ENCODE results near the gene LYPD3.

The LYPD3 gene

GRCh38 chr19:43433689-43434088, 31.7 kb downstream of the LYPD3 start:
- TF ChIP-seq CTCF (IDR thresholded peaks at IDR 0.05; ENCODE audit: extremely low read depth, missing control alignments): no peak
- DNase-seq (ENCODE audit: low spot score): no peak

DNA sequence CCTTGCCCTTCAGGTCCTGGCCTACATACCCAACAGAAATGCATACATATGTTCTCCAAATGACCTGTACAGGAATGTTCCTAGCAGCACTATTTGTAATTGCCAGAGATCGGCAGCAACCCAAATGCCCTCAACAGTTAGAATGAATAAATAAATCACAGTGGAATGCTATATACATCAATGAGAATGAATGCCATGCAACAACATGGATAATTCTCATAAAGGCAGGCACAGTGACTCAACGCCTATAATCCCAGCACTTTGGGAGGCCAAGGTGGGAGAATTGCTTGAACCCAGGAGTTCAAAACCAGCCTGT, 32.1 kb downstream of the LYPD3 start:
- DNase-seq (ENCODE audit: low spot score): no peak
- TF ChIP-seq CTCF (IDR thresholded peaks at IDR 0.05; ENCODE audit: extremely low read depth, missing control alignments): no peak

DNA sequence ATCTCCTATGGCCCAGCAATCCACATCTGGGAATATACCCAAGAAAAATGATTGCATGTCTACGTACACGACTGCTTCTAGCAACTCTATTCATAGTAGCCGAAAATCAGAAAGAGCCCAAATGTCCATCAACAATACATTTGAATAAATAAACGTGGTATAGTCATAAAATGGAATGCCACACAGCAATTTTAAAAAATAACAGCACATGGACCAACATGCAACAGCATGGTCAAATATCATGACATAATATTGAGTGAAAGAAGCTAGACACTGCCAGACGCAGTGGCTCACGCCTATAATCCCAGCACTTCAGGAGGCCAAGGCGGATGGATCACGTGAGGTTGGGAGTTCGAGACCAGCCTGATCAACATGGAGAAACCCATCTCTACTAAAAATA, 34.4 kb downstream of the LYPD3 start:
- TF ChIP-seq CTCF (IDR thresholded peaks at IDR 0.05; ENCODE audit: extremely low read depth, missing control alignments): no peak

DNA sequence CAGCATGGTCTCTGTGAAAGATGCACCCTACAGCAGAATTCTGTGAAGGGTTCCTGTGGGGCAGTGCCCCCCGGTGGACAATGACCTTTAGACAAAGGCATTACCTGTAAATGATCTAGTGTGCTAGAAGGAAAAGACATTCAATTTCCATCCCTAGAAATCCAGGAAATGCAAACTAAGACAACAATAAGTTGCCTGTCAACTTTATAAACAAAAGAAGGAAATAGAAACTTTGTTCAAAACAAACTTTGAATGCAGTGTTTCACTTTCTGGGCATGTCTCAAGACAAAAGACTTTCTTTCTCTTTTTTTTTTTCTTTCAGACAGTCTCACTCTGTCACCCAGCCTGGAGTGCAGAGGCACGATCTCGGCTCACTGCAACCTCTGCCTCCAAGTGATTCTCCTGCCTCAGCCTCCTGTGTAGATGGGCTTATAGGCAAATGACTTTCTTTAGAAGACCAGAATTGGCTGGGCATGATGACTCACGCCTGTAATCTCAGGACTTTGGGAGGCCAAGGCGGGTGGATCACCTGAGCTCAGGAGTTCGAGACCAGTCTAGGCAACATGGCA, 35.2 kb downstream of the LYPD3 start:
- peak; percentile 13 for TF ChIP-seq CTCF (IDR thresholded peaks at IDR 0.05; ENCODE audit: extremely low read depth, missing control alignments)
- no peak for DNase-seq (ENCODE audit: low spot score)

More for the DNA sequence above, 34.4 kb downstream of the LYPD3 start:
- DNase-seq (ENCODE audit: low spot score): no peak

- DNase-seq (ENCODE audit: low spot score): no peak
- no peak for TF ChIP-seq CTCF (IDR thresholded peaks at IDR 0.05; ENCODE audit: extremely low read depth, missing control alignments)
These were observed 36.0 kb downstream of the LYPD3 start for GRCh38 chr19:43429395-43429794.

GRCh38 chr19:43425567-43426392, 39.6 kb downstream of the LYPD3 start:
- TF ChIP-seq CTCF (IDR thresholded peaks at IDR 0.05; ENCODE audit: extremely low read depth, missing control alignments): peak; percentile 29
- DNase-seq (ENCODE audit: low spot score): no peak

DNA sequence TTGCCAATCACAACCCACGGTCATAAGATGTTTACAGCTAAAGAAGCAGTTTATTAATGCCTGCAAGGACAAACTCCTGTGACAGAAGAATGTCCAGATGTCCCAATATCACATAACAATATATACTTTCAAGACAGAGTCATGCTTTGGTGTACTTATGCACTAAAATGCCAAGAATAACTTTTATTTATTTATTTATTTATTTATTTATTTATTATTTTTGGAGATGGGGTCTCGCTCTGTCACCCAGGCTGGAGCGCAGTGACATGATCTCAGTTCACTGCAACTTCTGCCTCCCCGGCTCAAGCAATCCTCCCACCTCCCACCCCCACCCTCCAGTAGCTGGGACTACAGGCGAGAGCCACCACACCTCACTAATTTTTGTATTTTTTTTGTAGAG, 41.6 kb downstream of the LYPD3 start:
- no peak for TF ChIP-seq CTCF (IDR thresholded peaks at IDR 0.05; ENCODE audit: extremely low read depth, missing control alignments)
- DNase-seq (ENCODE audit: low spot score): no peak
